ENCODE results near the gene PTOV1.
A peak's percentile ranks its signal among the peaks of the same experiment; 100 is the strongest.

The PTOV1 gene

DNA sequence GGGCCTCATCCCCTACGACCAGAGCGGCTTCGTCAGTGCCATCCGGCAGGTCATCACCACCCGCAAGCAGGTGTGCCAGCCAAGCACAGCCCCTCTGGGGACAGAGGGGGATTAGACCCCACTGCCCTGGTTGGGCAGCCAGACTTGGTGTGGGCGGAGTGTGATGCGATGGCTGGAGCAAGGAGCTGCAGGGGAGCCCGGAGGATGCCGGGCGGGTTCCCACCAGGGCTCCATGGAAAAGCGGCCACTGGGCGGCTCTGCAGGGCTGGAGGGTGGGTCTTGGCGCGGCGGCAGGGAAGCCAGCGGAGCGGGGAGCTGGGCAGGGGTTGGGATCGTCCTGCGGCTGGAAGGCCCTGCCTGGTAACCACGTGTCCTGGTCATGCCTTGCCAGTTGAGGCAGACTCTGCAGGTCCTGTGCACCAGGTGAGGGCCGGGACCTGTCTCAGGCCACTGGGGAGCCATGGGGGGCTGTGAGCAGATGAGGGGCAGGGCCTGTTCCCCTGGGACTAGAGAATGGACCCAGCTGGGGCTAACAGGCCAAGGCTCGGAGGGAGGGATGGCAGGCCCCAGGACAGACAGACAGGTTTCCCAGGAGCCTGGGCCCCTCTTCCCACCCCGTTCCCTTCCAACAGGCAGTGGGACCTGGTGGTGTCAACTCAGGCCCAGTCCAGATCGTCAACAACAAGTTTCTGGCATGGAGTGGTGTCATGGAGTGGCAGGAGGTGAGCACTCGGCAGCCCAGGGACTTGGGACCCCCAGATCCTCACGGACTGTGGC, 6.3 kb downstream of the PTOV1 start:
- no peak for DNase-seq

- no peak for DNase-seq
Observed at GRCh38 chr19:49857838-49858087, 6.8 kb downstream of the PTOV1 start.

- no peak for DNase-seq
Observed at GRCh38 chr19:49858088-49858985, 7.4 kb downstream of the PTOV1 start.

- no peak for DNase-seq
Observed at GRCh38 chr19:49859682-49860335, 8.8 kb downstream of the PTOV1 start.

DNA sequence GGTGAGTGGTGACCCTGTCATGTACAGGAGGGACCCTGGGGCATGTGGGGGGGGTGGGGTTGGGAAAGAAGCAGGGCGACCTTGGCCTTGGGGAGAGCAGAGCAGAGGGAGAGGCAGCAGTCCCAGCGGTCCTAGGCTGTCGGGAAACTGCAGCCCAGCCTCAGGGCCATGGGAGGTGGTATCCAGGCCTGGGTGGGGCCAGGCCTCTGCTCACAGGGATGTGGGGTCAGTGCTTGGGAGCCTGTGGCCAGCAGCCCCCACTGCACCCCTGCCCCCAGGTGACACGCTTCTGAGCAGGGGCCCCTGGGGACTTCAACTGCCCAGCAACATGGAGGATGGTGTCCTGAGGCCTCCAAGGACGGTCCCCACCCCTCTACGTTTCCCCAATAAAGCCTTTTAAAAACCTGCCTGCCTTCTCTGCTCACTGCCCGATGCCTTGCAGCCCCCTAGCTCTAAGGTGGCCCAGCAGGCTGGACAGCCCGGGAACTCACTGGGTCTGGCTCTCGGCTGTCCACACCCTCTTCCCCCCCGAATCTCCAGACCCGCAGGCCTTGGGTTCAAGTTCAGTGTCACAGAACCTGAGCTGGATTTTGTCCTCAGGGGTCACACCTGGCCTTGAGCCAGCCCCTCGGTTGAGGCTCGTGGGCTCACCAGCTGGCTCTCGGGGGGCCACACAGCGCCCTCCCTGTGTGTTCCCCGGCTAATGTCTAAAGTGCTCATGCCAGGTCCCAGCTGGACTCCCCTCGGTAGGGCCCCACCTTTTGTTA, 9.6 kb downstream of the PTOV1 start:
- DNase-seq = peak; percentile 37

- DNase-seq = peak; percentile 47
Observed at GRCh38 chr19:49861107-49861506, 10.1 kb downstream of the PTOV1 start.

DNA sequence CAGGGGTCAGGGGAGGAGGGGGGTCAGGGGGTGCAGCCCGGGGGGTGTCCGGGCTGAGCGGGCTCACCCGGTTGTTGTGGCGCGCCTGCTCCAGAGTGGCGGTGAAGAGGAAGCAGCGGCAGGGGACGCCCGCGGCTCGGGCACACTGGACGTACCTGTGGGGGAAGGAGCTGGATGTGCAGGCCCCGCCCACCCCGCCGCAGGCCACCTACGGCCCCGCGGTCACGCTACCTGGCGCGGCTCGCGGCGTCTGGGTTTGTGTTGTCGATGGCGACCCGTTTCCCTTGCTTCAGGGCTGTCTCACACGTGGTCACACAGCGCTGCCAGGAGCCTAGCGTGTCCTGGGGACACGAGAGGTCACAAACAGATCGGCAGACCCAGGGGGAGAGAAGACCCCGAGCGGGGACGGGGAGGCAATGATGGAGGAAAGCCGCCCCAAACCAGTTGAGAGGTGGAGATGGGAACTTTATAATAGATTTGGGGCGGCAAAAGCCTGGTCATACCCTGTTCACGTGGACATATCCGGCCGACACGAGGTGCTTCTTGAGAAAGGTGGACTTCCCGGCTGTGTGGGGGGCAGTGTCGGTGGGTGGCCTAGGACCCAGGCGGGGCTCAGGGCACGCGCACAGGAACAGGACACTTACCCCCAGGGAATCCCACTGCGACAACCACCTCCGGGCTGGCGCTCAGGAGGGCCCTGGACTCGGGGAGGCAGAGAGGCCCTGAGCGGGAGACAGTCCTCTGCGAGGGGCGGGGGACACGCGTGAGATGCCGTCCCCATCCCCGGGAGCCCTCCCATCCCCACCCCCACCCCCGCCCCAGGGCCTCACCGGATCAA, 10.8 kb downstream of the PTOV1 start:
- DNase-seq = peak; percentile 65

DNA sequence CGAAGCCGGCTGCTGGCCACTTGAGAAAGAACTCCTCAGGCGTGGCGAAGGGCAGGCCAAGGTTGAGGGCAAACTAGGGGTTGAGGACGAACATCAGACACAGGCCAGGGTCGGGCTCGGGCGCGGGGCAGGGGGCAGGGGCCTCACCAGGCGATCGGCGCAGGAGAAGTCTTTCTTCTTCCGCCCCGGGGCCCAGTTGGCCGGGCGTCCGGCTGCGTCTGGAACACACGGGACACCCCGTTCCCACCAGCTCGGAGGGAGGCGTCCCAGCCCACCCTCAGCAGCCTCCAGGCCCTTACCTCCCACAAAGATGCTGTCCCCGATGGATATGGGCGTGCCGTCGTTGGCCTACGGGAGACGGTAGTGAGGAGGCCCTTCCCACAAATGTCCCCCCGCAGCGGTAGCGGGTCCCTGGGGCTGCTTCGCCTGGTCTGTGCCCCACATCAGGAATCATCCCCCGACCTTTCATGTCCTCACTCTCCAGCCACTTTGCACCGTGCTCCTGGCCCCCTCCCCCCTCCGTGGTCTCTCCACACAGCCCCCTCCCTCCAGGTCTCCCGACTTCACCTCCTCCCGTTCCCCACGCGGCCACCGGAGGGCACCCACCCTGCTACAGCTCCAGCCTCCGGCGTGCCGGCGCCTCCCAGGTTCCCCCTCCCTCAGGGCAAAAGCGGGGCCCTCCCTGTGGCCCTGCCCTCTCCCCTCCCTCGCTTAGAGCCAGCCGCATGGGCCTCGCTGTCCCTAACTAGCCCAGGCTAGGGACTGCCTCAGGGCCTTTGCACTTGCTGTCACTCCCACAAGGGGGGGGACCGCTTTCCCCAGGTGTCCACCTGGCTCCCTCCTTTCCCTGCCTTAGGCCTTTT, 11.7 kb downstream of the PTOV1 start:
- peak; percentile 39 for DNase-seq

GRCh38 chr19:49863254-49863934, 12.4 kb downstream of the PTOV1 start:
- no peak for DNase-seq

DNA sequence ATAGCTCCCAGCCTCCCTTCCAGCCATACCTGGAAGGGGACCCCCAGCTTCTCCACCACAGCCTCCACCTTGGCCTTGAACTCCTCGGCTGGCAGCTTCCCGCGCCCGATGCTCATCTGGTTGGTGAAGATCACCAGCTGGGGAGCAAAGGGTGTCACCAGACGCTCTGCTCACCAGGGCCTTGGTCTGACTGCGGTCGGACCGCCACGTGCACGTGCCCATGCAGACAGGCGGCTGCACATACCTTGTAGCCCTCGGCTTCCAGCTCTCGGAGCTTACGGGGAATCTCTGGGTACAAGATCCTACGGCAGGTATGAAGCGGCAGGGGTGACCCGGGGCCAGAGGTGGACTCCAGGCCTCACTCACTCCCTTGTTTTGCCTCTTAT, 13.0 kb downstream of the PTOV1 start:
- no peak for DNase-seq

GRCh38 chr19:49864890-49865289, 13.9 kb downstream of the PTOV1 start:
- no peak for DNase-seq

- DNase-seq = peak; percentile 100
Observed at GRCh38 chr19:49866933-49867782, 16.2 kb downstream of the PTOV1 start, which contains the start of gene PNKP. Gene PNKP (minus strand): TSS chr19:49867576. CDS start chr19:49867204, 372 bp downstream.

- DNase-seq = peak; percentile 93
Observed at GRCh38 chr19:49869009-49869483, 18.1 kb downstream of the PTOV1 start.

- DNase-seq = peak; percentile 97
Observed at GRCh38 chr19:49869484-49870308, 18.7 kb downstream of the PTOV1 start.

GRCh38 chr19:49870309-49870901, 19.4 kb downstream of the PTOV1 start:
- DNase-seq = no peak

- DNase-seq = no peak
Observed at GRCh38 chr19:49871349-49871985, 20.5 kb downstream of the PTOV1 start.
